GM12878 (cell line): ENCODE results near the gene SPAG7. TPM values are rescaled to one million over a fixed set of nuclear protein-coding genes. Genes with fewer than 3 reads are reported as not detected.

Experiments
- CREM ChIP-seq: IDR thresholded peaks from 2 replicates; pipeline ENCODE4 v1.6.1; 2014; ENCODE audit warnings: antibody characterized with exemption, low read depth
- EED ChIP-seq: sonication (generic); IDR thresholded peaks from 2 replicates; pipeline ENCODE4 v1.6.1; 2016; ENCODE audit warnings: antibody characterized with exemption, low read depth
- GABPA ChIP-seq: IDR thresholded peaks from 2 replicates; pipeline ENCODE4 v1.6.1; 2014; ENCODE audit warnings: antibody characterized with exemption, low read depth, mild to moderate bottlenecking, inconsistent platforms
- POLR2A ChIP-seq: IDR thresholded peaks from 2 replicates; pipeline ENCODE4 v1.6.1; 2011; ENCODE audit warnings: low read depth, mild to moderate bottlenecking, low read length
- SMAD1 ChIP-seq: fragments of 450-650 bp; IDR thresholded peaks from 2 replicates; pipeline ENCODE4 v1.6.1; 2018; ENCODE audit warnings: mild to moderate bottlenecking, low read depth; ENCODE audit not compliant: partially characterized antibody
- microRNA-seq: library from miRNA; unstranded; fragments of <30 nt; microRNA quantifications from one replicate; pipeline ENCODE4, GENCODE V29; 2018
- polyA plus RNA-seq, 11 experiments: library from polyadenylated mRNA; depleted of rRNA in 4 of 11; unstranded in 6 of 11; stranded (reverse) in 5 of 11; fragments of >200 nt; fragmentation: Nextera tagmentation in 4 of 11; fragmentation: Illumina TruSeq in 1 of 11; extraction: Ambion mirVana in 4 of 11; extraction: Trizol in 1 of 11; gene quantifications; 1 replicate in 1 of 11; 2 replicates in 10 of 11; pipeline versions ENCODE4 v1.2.1 to v1.2.3, GENCODE V29; 2011 to 2016; ENCODE audit warnings: inconsistent platforms in 2 of 11, missing spikeins in 2 of 11, low read depth in 1 of 11
- small RNA-seq: library from RNA; depleted of rRNA; stranded (forward); fragments of <200 nt; gene quantifications from one replicate; pipeline ENCODE3, GENCODE V24; 2014
- total RNA-seq, 4 experiments: library from RNA; depleted of rRNA in 3 of 4; stranded (reverse); fragments of >200 nt in 3 of 4; fragmentation: Illumina TruSeq in 1 of 4; extraction: Trizol in 1 of 4; gene quantifications; 2 replicates each; pipeline versions ENCODE4 v1.2.1 to v1.2.3, GENCODE V29; 2013 to 2021
- TF ChIP-seq, protein P1 (sequence below): IDR thresholded peaks from 2 replicates; pipeline ENCODE4 v1.6.1; 2011; ENCODE audit warnings: borderline replicate concordance, low read depth, mild to moderate bottlenecking, moderate library complexity, low read length; ENCODE audit not compliant: insufficient read depth, poor library complexity, severe bottlenecking
- TF ChIP-seq, protein P2 (sequence below): IDR thresholded peaks from 2 replicates; pipeline ENCODE4 v1.6.1; 2012; ENCODE audit warnings: low read length, inconsistent platforms
- TF ChIP-seq, protein P3 (sequence below): fragments of 150-350 bp; IDR thresholded peaks from 2 replicates; pipeline ENCODE4 v1.6.1; 2016; ENCODE audit warnings: low read depth, low read length

The SPAG7 gene
- total and polyA plus RNA-seq, 10 of the 15 experiments (the other 5 are each of a cell fraction or from before 2014, with no cell fraction given): 7.9 to 146 (median 88.7) TPM

DNA sequence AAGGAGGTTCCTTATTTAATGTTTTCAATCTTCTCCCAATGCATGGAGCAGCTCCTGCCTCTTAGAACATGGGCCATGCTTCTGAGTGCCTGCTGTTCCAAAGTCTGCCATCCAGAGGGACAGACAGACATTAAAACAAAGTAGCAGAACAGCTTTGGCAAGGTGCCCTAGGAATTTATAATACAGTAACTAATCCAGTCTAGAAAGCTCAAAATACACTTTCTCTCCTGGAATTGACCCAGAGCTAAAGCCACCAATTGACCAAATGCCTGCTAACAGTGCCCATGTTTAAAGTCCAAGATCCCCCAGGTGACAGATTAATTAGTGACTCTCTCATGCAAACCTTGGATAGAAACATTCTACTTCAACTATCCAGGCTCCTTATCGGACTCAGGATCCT, 53.6 kb downstream of the SPAG7 start (continued):
- no peak for TF ChIP-seq GABPA
- TF ChIP-seq CREM: no peak
- TF ChIP-seq EED: no peak
- TF ChIP-seq, protein P1, sequence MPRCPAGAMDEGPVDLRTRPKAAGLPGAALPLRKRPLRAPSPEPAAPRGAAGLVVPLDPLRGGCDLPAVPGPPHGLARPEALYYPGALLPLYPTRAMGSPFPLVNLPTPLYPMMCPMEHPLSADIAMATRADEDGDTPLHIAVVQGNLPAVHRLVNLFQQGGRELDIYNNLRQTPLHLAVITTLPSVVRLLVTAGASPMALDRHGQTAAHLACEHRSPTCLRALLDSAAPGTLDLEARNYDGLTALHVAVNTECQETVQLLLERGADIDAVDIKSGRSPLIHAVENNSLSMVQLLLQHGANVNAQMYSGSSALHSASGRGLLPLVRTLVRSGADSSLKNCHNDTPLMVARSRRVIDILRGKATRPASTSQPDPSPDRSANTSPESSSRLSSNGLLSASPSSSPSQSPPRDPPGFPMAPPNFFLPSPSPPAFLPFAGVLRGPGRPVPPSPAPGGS: no peak
- TF ChIP-seq, protein P2, sequence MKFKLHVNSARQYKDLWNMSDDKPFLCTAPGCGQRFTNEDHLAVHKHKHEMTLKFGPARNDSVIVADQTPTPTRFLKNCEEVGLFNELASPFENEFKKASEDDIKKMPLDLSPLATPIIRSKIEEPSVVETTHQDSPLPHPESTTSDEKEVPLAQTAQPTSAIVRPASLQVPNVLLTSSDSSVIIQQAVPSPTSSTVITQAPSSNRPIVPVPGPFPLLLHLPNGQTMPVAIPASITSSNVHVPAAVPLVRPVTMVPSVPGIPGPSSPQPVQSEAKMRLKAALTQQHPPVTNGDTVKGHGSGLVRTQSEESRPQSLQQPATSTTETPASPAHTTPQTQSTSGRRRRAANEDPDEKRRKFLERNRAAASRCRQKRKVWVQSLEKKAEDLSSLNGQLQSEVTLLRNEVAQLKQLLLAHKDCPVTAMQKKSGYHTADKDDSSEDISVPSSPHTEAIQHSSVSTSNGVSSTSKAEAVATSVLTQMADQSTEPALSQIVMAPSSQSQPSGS: no peak
- no peak for TF ChIP-seq SMAD1
- TF ChIP-seq, protein P3, sequence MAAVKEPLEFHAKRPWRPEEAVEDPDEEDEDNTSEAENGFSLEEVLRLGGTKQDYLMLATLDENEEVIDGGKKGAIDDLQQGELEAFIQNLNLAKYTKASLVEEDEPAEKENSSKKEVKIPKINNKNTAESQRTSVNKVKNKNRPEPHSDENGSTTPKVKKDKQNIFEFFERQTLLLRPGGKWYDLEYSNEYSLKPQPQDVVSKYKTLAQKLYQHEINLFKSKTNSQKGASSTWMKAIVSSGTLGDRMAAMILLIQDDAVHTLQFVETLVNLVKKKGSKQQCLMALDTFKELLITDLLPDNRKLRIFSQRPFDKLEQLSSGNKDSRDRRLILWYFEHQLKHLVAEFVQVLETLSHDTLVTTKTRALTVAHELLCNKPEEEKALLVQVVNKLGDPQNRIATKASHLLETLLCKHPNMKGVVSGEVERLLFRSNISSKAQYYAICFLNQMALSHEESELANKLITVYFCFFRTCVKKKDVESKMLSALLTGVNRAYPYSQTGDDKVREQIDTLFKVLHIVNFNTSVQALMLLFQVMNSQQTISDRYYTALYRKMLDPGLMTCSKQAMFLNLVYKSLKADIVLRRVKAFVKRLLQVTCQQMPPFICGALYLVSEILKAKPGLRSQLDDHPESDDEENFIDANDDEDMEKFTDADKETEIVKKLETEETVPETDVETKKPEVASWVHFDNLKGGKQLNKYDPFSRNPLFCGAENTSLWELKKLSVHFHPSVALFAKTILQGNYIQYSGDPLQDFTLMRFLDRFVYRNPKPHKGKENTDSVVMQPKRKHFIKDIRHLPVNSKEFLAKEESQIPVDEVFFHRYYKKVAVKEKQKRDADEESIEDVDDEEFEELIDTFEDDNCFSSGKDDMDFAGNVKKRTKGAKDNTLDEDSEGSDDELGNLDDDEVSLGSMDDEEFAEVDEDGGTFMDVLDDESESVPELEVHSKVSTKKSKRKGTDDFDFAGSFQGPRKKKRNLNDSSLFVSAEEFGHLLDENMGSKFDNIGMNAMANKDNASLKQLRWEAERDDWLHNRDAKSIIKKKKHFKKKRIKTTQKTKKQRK: no peak
- TF ChIP-seq POLR2A: no peak

Small RNA genes within 50 kb of the gene (microRNA-seq; reads per million reads assigned to microRNA genes)
- gene MIR6864 (0.56 reads per million), gene MIR6865 (not detected)

Small RNA genes within 50 kb of the gene (small RNA-seq; reads per million reads assigned to genes)
- gene MIR6864 (not detected), gene MIR6865 (0.16 reads per million)

Other genes with a start within 250 kb of the SPAG7 start
Only the 7 nearest of the 24 such genes appear.
- gene SLC25A11, start 27.8 kb downstream of the SPAG7 start, total RNA-seq (2014; rRNA removed): 82.7 and 91.4 TPM in 2 replicates
- 32.1 and 35.2 TPM in 2 replicates for gene SLC25A11, start 27.8 kb downstream of the SPAG7 start, total RNA-seq (2014; rRNA removed; fragmentation: Illumina TruSeq; extraction: Trizol)
- 73.7 and 82.2 TPM in 2 replicates for gene SLC25A11, start 27.8 kb downstream of the SPAG7 start, total RNA-seq (2021)
- gene SLC25A11, start 27.8 kb downstream of the SPAG7 start, polyA plus RNA-seq (2011; rRNA removed): 11.8 and 28.2 TPM in 2 replicates
- 19.1 and 59.2 TPM in 2 replicates for gene SLC25A11, start 27.8 kb downstream of the SPAG7 start, polyA plus RNA-seq (2014; fragmentation: Illumina TruSeq; extraction: Trizol)
- gene SLC25A11, start 27.8 kb downstream of the SPAG7 start, polyA plus RNA-seq (2014; fragmentation: Nextera tagmentation; extraction: Ambion mirVana): 10 to 100 TPM in 1 of 2 experiments, 1 to 10 TPM in 1; 5.8 to 10.9 TPM
- 70.9 and 72.5 TPM in 2 replicates for gene SLC25A11, start 27.8 kb downstream of the SPAG7 start, polyA plus RNA-seq (2014; rRNA removed)
- gene SLC25A11, start 27.8 kb downstream of the SPAG7 start, polyA plus RNA-seq (2016; fragmentation: Nextera tagmentation; extraction: Ambion mirVana): 100 to 1,000 TPM; 141 to 142 TPM
- 47.6 and 52.9 TPM in 2 replicates for gene RNF167, start 27.5 kb downstream of the SPAG7 start, total RNA-seq (2014; rRNA removed)
- gene RNF167, start 27.5 kb downstream of the SPAG7 start, total RNA-seq (2014; rRNA removed; fragmentation: Illumina TruSeq; extraction: Trizol): 57.4 and 63.9 TPM in 2 replicates
- gene RNF167, start 27.5 kb downstream of the SPAG7 start, total RNA-seq (2021): 86.5 and 91.3 TPM in 2 replicates
- gene RNF167, start 27.5 kb downstream of the SPAG7 start, polyA plus RNA-seq (2011; rRNA removed): 58.4 and 90.7 TPM in 2 replicates
- 132 and 147 TPM in 2 replicates for gene RNF167, start 27.5 kb downstream of the SPAG7 start, polyA plus RNA-seq (2014; fragmentation: Illumina TruSeq; extraction: Trizol)
- 10 to 100 TPM; 33.6 to 35.3 TPM for gene RNF167, start 27.5 kb downstream of the SPAG7 start, polyA plus RNA-seq (2014; fragmentation: Nextera tagmentation; extraction: Ambion mirVana)
- 87.1 and 87.9 TPM in 2 replicates for gene RNF167, start 27.5 kb downstream of the SPAG7 start, polyA plus RNA-seq (2014; rRNA removed)
- gene RNF167, start 27.5 kb downstream of the SPAG7 start, polyA plus RNA-seq (2016; fragmentation: Nextera tagmentation; extraction: Ambion mirVana): 10 to 100 TPM; 49.7 to 57.7 TPM
- gene PFN1, start 19.3 kb downstream of the SPAG7 start, total RNA-seq (2014; rRNA removed): 1,668 and 2,039 TPM in 2 replicates
- 812 and 920 TPM in 2 replicates for gene PFN1, start 19.3 kb downstream of the SPAG7 start, total RNA-seq (2014; rRNA removed; fragmentation: Illumina TruSeq; extraction: Trizol)
- gene PFN1, start 19.3 kb downstream of the SPAG7 start, total RNA-seq (2021): 1,903 and 1,912 TPM in 2 replicates
- 705 and 1,560 TPM in 2 replicates for gene PFN1, start 19.3 kb downstream of the SPAG7 start, polyA plus RNA-seq (2011; rRNA removed)
- 1,675 and 1,933 TPM in 2 replicates for gene PFN1, start 19.3 kb downstream of the SPAG7 start, polyA plus RNA-seq (2014; fragmentation: Illumina TruSeq; extraction: Trizol)
- 100 to 1,000 TPM; 154 to 558 TPM for gene PFN1, start 19.3 kb downstream of the SPAG7 start, polyA plus RNA-seq (2014; fragmentation: Nextera tagmentation; extraction: Ambion mirVana)
- gene PFN1, start 19.3 kb downstream of the SPAG7 start, polyA plus RNA-seq (2014; rRNA removed): 3,016 and 4,055 TPM in 2 replicates
- 1,000 to 10,000 TPM; 3,739 to 3,892 TPM for gene PFN1, start 19.3 kb downstream of the SPAG7 start, polyA plus RNA-seq (2016; fragmentation: Nextera tagmentation; extraction: Ambion mirVana)
- 10.4 and 11.1 TPM in 2 replicates for gene ENO3, start 16.7 kb downstream of the SPAG7 start, total RNA-seq (2014; rRNA removed)
- gene ENO3, start 16.7 kb downstream of the SPAG7 start, total RNA-seq (2014; rRNA removed; fragmentation: Illumina TruSeq; extraction: Trizol): 9.7 and 10.4 TPM in 2 replicates
- gene ENO3, start 16.7 kb downstream of the SPAG7 start, total RNA-seq (2021): 24.4 and 28.4 TPM in 2 replicates
- gene ENO3, start 16.7 kb downstream of the SPAG7 start, polyA plus RNA-seq (2011; rRNA removed): 19.8 and 25.6 TPM in 2 replicates
- 9.0 and 15.2 TPM in 2 replicates for gene ENO3, start 16.7 kb downstream of the SPAG7 start, polyA plus RNA-seq (2014; fragmentation: Illumina TruSeq; extraction: Trizol)
- gene ENO3, start 16.7 kb downstream of the SPAG7 start, polyA plus RNA-seq (2014; fragmentation: Nextera tagmentation; extraction: Ambion mirVana): 10 to 100 TPM in 1 of 2 experiments, 1 to 10 TPM in 1; 6.8 to 14.5 TPM
- gene ENO3, start 16.7 kb downstream of the SPAG7 start, polyA plus RNA-seq (2014; rRNA removed): 26.3 and 31.5 TPM in 2 replicates
- 10 to 100 TPM; 18.8 to 19.7 TPM for gene ENO3, start 16.7 kb downstream of the SPAG7 start, polyA plus RNA-seq (2016; fragmentation: Nextera tagmentation; extraction: Ambion mirVana)
- gene CAMTA2, start 19.9 kb upstream of the SPAG7 start, total RNA-seq (2014; rRNA removed): 3.2 and 4.1 TPM in 2 replicates
- gene CAMTA2, start 19.9 kb upstream of the SPAG7 start, total RNA-seq (2014; rRNA removed; fragmentation: Illumina TruSeq; extraction: Trizol): 4.6 and 5.7 TPM in 2 replicates
- gene CAMTA2, start 19.9 kb upstream of the SPAG7 start, total RNA-seq (2021): 27.7 and 29.3 TPM in 2 replicates
- 6.3 and 9.9 TPM in 2 replicates for gene CAMTA2, start 19.9 kb upstream of the SPAG7 start, polyA plus RNA-seq (2011; rRNA removed)
- 7.3 and 15.9 TPM in 2 replicates for gene CAMTA2, start 19.9 kb upstream of the SPAG7 start, polyA plus RNA-seq (2014; fragmentation: Illumina TruSeq; extraction: Trizol)
- gene CAMTA2, start 19.9 kb upstream of the SPAG7 start, polyA plus RNA-seq (2014; fragmentation: Nextera tagmentation; extraction: Ambion mirVana): 1 to 10 TPM in 1 of 2 experiments, under 1 TPM in 1; 0.42 to 1.7 TPM
- 24.7 and 26.8 TPM in 2 replicates for gene CAMTA2, start 19.9 kb upstream of the SPAG7 start, polyA plus RNA-seq (2014; rRNA removed)
- 10 to 100 TPM; 12.5 to 13.1 TPM for gene CAMTA2, start 19.9 kb upstream of the SPAG7 start, polyA plus RNA-seq (2016; fragmentation: Nextera tagmentation; extraction: Ambion mirVana)
- 0.16 and 0.28 TPM in 2 replicates for gene INCA1, start 29.7 kb upstream of the SPAG7 start, total RNA-seq (2014; rRNA removed)
- gene INCA1, start 29.7 kb upstream of the SPAG7 start, total RNA-seq (2014; rRNA removed; fragmentation: Illumina TruSeq; extraction: Trizol): 0.18 and 0.27 TPM in 2 replicates
- 0.21 and 0.29 TPM in 2 replicates for gene INCA1, start 29.7 kb upstream of the SPAG7 start, total RNA-seq (2021)
- 0.29 and 0.36 TPM in 2 replicates for gene INCA1, start 29.7 kb upstream of the SPAG7 start, polyA plus RNA-seq (2011; rRNA removed)
- gene INCA1, start 29.7 kb upstream of the SPAG7 start, polyA plus RNA-seq (2014; fragmentation: Illumina TruSeq; extraction: Trizol): 0.19 and 0.49 TPM in 2 replicates
- under 1 TPM; 0.61 to 0.64 TPM for gene INCA1, start 29.7 kb upstream of the SPAG7 start, polyA plus RNA-seq (2014; fragmentation: Nextera tagmentation; extraction: Ambion mirVana)
- gene INCA1, start 29.7 kb upstream of the SPAG7 start, polyA plus RNA-seq (2014; rRNA removed): 0.15 and 0.77 TPM in 2 replicates
- gene INCA1, start 29.7 kb upstream of the SPAG7 start, polyA plus RNA-seq (2016; fragmentation: Nextera tagmentation; extraction: Ambion mirVana): 1 to 10 TPM in 1 of 2 experiments, under 1 TPM in 1; 0.99 to 1.8 TPM
- gene KIF1C, start 30.1 kb upstream of the SPAG7 start, total RNA-seq (2014; rRNA removed): 24.3 and 25.8 TPM in 2 replicates
- gene KIF1C, start 30.1 kb upstream of the SPAG7 start, total RNA-seq (2014; rRNA removed; fragmentation: Illumina TruSeq; extraction: Trizol): 20.9 and 25.6 TPM in 2 replicates
- 61.1 and 65.9 TPM in 2 replicates for gene KIF1C, start 30.1 kb upstream of the SPAG7 start, total RNA-seq (2021)
- 30.2 and 33.8 TPM in 2 replicates for gene KIF1C, start 30.1 kb upstream of the SPAG7 start, polyA plus RNA-seq (2011; rRNA removed)
- gene KIF1C, start 30.1 kb upstream of the SPAG7 start, polyA plus RNA-seq (2014; fragmentation: Illumina TruSeq; extraction: Trizol): 10.3 and 21.2 TPM in 2 replicates
- 1 to 10 TPM; 1.4 to 1.5 TPM for gene KIF1C, start 30.1 kb upstream of the SPAG7 start, polyA plus RNA-seq (2014; fragmentation: Nextera tagmentation; extraction: Ambion mirVana)
- 25.2 and 26.5 TPM in 2 replicates for gene KIF1C, start 30.1 kb upstream of the SPAG7 start, polyA plus RNA-seq (2014; rRNA removed)
- 10 to 100 TPM in 1 of 2 experiments, 1 to 10 TPM in 1; 3.9 to 18.9 TPM for gene KIF1C, start 30.1 kb upstream of the SPAG7 start, polyA plus RNA-seq (2016; fragmentation: Nextera tagmentation; extraction: Ambion mirVana)